ENCODE data around the gene CAPZB. TPM values are rescaled to one million over a fixed set of nuclear protein-coding genes. Genes with fewer than 3 reads are reported as not detected.

Gene CAPZB
- total and polyA plus RNA-seq, 7 experiments from 2014 or later: 216 to 559 (median 327) TPM

DNA sequence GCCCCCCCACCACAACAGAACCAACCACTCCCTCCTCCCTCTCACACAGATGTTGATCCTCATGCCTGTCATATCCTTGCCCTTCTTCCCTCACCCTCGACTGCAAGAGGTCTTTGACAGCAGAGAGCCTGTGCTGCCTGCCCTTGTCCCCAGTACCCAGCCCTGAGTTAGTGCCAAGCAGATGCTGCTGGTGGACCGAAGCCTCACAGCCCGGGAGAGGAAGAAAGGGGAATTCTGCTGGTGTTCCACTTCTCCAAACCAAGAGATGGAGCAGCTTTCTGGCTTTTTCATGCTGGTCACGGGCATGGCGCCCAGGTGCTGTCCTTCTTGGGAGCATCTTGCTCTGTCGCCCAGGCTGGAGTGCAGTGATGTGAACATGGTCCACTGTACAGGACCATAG is 104.1 kb downstream of the CAPZB start:
- ATAC-seq (no peak), DNase-seq (no peak)
- Histone ChIP-seq H3K27ac (ENCODE audit: low read depth, low read length) (no peak overlapping the region), H3K27me3 (ENCODE audit: control insufficient read depth in 2 of 2, insufficient read depth in 2 of 2, low read length in 2 of 2) (no peaks in the 10 kb centered on the region), H3K36me3 (ENCODE audit: control insufficient read depth in 2 of 3, insufficient read depth in 3 of 3, low read length in 3 of 3) (peaks cover 34 to 98% (median 37%) of the 10 kb centered on the region in 3 experiments), H3K4me1 (ENCODE audit: control insufficient read depth in 2 of 2, insufficient read depth in 2 of 2, low read length in 2 of 2) (no peaks in the 10 kb centered on the region), H3K9me3 (ENCODE audit: control insufficient read depth in 2 of 3, low read length in 3 of 3) (no peaks in the 10 kb centered on the region), H3K4me3 (ENCODE audit: low read length) (no peak overlapping the region)
- H3K4me3 Mint-ChIP-seq: no peak overlapping the region
- ChIA-PET POLR2A (no interaction called here), CTCF (no interaction called here)
- peaks cover 7 to 32% (median 22%) of the 10 kb centered on the region in 7 donors for H3K4me1 Mint-ChIP-seq
- peaks cover 10 to 53% (median 35%) of the 10 kb centered on the region in 5 donors for H3K36me3 Mint-ChIP-seq
- H3K27ac Mint-ChIP-seq: no peak overlapping the region
- intact Hi-C loops (cut with micrococcal nuclease): no loop called here
- no peaks in the 10 kb centered on the region for H3K27me3 Mint-ChIP-seq
- H3K9me3 Mint-ChIP-seq: peaks cover 0 to 2% (median 0%) of the 10 kb centered on the region in 11 donors

DNA sequence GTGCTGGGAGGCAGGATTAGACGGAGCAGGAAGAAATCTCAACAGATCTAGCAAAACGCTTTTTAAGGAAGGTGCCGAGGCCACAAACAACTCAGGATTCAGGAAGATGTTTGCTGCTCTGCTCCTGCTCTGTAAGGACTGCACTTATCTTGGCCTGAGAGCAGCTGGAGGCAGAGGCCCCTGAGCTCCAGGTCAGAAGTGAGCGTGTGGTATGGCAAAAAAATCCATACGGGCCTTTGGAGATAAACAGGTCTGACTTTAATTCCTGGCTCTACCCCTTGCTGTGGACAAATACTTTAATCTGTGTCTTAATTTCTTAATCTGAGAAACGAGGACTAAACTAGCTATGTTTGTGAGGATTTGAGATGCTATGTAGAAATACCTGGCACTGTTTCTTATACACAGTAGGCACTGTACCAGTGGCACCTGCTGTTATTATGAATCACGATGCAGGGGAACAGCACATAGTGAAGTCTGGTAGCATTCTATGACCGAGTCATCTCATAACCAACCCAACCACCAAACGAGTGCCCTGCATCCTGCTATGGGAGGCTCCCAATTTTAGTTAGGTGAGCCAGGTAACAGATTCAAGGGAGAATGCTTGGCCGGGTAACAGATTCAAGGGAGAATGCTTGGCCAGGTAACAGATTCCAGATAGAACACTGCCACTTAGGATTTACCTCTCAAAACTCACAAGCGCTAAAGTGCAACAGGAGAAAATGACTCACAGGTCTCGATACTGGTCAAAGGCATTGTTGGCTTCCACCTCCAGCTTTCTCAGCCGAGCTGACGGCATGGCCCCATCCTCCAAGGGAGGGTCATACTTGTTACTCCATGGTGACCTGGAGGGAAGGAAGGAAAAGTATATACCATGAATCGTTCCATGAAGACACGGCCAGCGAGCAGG is 107.3 kb downstream of the CAPZB start:
- Mint-ChIP-seq H3K27me3 (no peaks in the 10 kb centered on the region), H3K36me3 (peaks cover 16 to 37% (median 26%) of the 10 kb centered on the region in 5 donors), H3K4me3 (no peak overlapping the region), H3K27ac (peak overlapping the region in 2 of 9 donors; percentile 38 to 46), H3K9me3 (no peaks in the 10 kb centered on the region), H3K4me1 (peaks cover 7 to 25% (median 18%) of the 10 kb centered on the region in 7 donors)
- Histone ChIP-seq H3K27me3 (ENCODE audit: control insufficient read depth in 2 of 2, insufficient read depth in 2 of 2, low read length in 2 of 2) (no peaks in the 10 kb centered on the region), H3K27ac (ENCODE audit: low read depth, low read length) (no peak overlapping the region), H3K4me3 (ENCODE audit: low read length) (no peak overlapping the region), H3K4me1 (ENCODE audit: control insufficient read depth in 2 of 2, insufficient read depth in 2 of 2, low read length in 2 of 2) (no peaks in the 10 kb centered on the region), H3K36me3 (ENCODE audit: control insufficient read depth in 2 of 3, insufficient read depth in 3 of 3, low read length in 3 of 3) (peaks cover 21 to 98% (median 27%) of the 10 kb centered on the region in 3 experiments), H3K9me3 (ENCODE audit: control insufficient read depth in 2 of 3, low read length in 3 of 3) (no peaks in the 10 kb centered on the region)
- POLR2A ChIA-PET: no interaction called here
- DNase-seq (no peak), ATAC-seq (no peak)
- CTCF ChIA-PET: interaction anchor here (0.6 kb wide), 1 partner anchor 278 kb away, joined by 3 read pairs; no protein-coding TSS in a partner anchor
- intact Hi-C loops (cut with micrococcal nuclease): no loop called here

DNA sequence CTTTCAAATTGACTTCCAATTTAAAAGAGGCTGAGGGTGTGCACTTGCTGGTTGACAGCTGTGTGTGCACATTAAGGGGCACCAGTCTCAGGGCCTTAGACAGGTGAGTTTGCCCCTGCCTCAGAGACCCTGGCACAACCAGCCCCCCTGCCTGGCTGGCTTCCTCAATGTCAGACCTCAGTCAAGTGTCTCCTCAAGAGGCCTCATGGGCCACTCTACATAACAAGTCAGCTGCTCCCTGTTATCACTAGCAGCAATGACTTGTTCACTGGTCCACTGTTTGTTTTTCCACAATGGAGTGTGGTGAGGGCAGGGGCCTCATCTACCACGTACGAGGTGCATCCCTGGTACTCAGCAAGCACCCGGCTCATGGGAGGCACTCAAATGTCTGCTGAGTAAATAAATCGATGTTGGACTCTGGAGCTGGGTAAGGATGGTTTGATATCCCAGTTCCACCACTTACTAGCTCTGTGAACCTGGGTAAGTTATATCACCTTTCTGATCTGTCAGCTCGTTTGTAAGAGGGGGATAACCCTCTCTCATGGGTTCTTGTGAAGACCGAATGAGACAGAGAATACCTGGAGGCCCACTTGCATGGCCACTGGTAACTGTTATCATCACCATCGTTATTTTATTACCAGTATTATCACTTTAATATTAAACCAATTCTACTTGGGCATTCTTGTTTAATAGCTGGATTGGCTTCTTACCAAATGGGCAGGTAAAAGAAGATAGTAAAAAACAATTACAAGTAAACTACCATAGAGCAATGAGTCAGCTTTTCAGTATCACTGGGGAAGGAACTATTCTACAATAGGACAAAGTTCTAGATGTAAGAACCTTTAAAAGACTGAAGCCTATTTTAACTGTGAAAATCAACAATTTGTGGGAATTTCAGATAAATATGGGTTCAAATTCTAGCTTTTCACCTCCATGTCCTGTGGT is 108.6 kb downstream of the CAPZB start:
- no peaks in the 10 kb centered on the region for H3K9me3 Mint-ChIP-seq
- POLR2A ChIA-PET: no interaction called here
- CTCF ChIA-PET: interaction anchor here (0.6 kb wide), 2 partner anchors 280 to 326 kb away, joined by 3 read pairs; no protein-coding TSS in a partner anchor
- peak overlapping the region in 4 of 9 donors; percentile 15 to 65 (median 50) for H3K27ac Mint-ChIP-seq
- no peak overlapping the region for H3K4me3 Mint-ChIP-seq
- Histone ChIP-seq H3K27ac (ENCODE audit: low read depth, low read length) (no peak overlapping the region), H3K4me1 (ENCODE audit: control insufficient read depth in 2 of 2, insufficient read depth in 2 of 2, low read length in 2 of 2) (no peaks in the 10 kb centered on the region), H3K9me3 (ENCODE audit: control insufficient read depth in 2 of 3, low read length in 3 of 3) (no peaks in the 10 kb centered on the region), H3K27me3 (ENCODE audit: control insufficient read depth in 2 of 2, insufficient read depth in 2 of 2, low read length in 2 of 2) (no peaks in the 10 kb centered on the region), H3K4me3 (ENCODE audit: low read length) (no peak overlapping the region), H3K36me3 (ENCODE audit: control insufficient read depth in 2 of 3, insufficient read depth in 3 of 3, low read length in 3 of 3) (peaks cover 15 to 97% (median 22%) of the 10 kb centered on the region in 3 experiments)
- H3K27me3 Mint-ChIP-seq: no peaks in the 10 kb centered on the region
- ATAC-seq: no peak
- H3K36me3 Mint-ChIP-seq: peaks cover 10 to 36% (median 26%) of the 10 kb centered on the region in 5 donors
- no peak for DNase-seq
- intact Hi-C loops (cut with micrococcal nuclease): no loop called here
- peaks cover 7 to 34% (median 26%) of the 10 kb centered on the region in 7 donors for H3K4me1 Mint-ChIP-seq

DNA sequence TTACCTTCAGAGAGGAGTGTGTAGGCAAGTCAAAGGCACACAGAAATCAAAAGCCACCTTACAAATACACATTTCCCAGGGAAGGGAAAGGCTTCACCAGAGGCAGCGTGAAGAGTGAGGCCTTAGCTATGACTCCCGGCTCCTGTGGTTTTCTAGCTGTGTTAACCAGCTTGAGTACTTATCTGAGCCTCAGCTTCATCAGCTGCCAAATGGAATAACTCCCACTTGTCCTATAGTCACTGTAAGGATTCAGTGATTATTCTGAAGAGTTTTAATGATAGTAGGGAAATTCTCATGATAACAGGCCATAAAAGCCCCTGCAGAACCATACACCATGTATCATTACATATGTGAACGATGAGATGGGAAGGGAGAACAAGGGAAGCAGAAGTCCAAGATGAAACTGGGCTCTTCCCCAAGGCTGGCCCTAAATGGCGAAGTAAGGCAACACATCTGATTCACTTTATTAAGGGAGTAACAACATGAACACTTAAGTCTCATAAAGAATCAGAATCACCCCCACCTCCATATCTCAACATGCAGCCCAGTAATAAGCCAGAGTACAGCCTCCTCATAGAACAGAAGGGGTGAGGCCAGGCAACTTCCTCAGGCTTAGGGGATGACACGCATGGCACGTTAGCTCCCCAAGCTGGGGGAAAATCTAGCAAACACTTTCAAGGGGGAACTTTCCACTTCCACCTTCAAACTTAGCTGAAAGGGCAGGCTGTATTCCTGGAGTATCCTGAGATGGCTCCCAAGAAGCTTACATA is 109.5 kb downstream of the CAPZB start:
- Mint-ChIP-seq H3K4me1 (peaks cover 5 to 38% (median 28%) of the 10 kb centered on the region in 7 donors), H3K4me3 (no peak overlapping the region), H3K27me3 (no peaks in the 10 kb centered on the region), H3K27ac (peak overlapping the region in 4 of 9 donors; percentile 32 to 75 (median 36)), H3K36me3 (peaks cover 9 to 35% (median 26%) of the 10 kb centered on the region in 5 donors), H3K9me3 (no peaks in the 10 kb centered on the region)
- ATAC-seq: no peak
- intact Hi-C loops (cut with micrococcal nuclease): no loop called here
- Histone ChIP-seq H3K4me3 (ENCODE audit: low read length) (no peak overlapping the region), H3K36me3 (ENCODE audit: control insufficient read depth in 2 of 3, insufficient read depth in 3 of 3, low read length in 3 of 3) (peaks cover 15 to 97% (median 22%) of the 10 kb centered on the region in 3 experiments), H3K4me1 (ENCODE audit: control insufficient read depth in 2 of 2, insufficient read depth in 2 of 2, low read length in 2 of 2) (no peaks in the 10 kb centered on the region), H3K9me3 (ENCODE audit: control insufficient read depth in 2 of 3, low read length in 3 of 3) (no peaks in the 10 kb centered on the region), H3K27ac (ENCODE audit: low read depth, low read length) (no peak overlapping the region), H3K27me3 (ENCODE audit: control insufficient read depth in 2 of 2, insufficient read depth in 2 of 2, low read length in 2 of 2) (no peaks in the 10 kb centered on the region)
- ChIA-PET CTCF (interaction anchor here (0.8 kb wide), 1 partner anchor 201 kb away, joined by 5 read pairs; no protein-coding TSS in a partner anchor), POLR2A (no interaction called here)
- DNase-seq: no peak

DNA sequence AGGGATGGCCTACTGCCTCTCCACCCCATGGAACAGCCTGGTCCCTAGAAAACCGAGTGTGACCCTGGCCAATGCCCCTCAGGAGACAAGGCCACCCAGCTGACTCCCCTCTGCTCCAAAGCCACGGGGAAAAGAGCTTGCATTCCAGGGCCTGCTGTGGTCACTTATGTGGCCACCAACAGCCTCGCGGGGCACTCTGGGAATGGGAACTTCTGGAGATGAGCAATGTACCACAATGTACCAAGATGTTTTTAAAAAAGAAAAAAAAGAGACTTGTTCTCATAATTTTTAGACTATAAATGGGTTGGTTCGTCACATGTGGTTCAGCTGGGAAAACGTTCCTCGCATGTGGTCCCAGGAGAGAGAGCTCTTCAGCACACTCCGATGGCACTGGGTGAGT is 110.4 kb downstream of the CAPZB start:
- ChIA-PET CTCF (interaction anchor here (0.6 to 0.9 kb wide), 3 partner anchors 34 to 222 kb away, joined by 3 to 5 read pairs (median 4); no protein-coding TSS in a partner anchor), POLR2A (no interaction called here)
- H3K36me3 Mint-ChIP-seq: peaks cover 9 to 32% (median 26%) of the 10 kb centered on the region in 5 donors
- ATAC-seq: no peak
- H3K9me3 Mint-ChIP-seq: no peaks in the 10 kb centered on the region
- no peaks in the 10 kb centered on the region for H3K27me3 Mint-ChIP-seq
- intact Hi-C loops (cut with micrococcal nuclease): no loop called here
- peak overlapping the region in 3 of 9 donors; percentile 21 to 42 (median 40) for H3K27ac Mint-ChIP-seq
- DNase-seq: no peak
- no peaks in the 10 kb centered on the region for H3K27me3 ChIP-seq (ENCODE audit: control insufficient read depth in 2 of 2, insufficient read depth in 2 of 2, low read length in 2 of 2)
- H3K4me3 ChIP-seq (ENCODE audit: low read length): no peak overlapping the region
- H3K9me3 ChIP-seq (ENCODE audit: control insufficient read depth in 2 of 3, low read length in 3 of 3): no peaks in the 10 kb centered on the region
- H3K36me3 ChIP-seq (ENCODE audit: control insufficient read depth in 2 of 3, insufficient read depth in 3 of 3, low read length in 3 of 3): peaks cover 15 to 88% (median 22%) of the 10 kb centered on the region in 3 experiments
- no peaks in the 10 kb centered on the region for H3K4me1 ChIP-seq (ENCODE audit: control insufficient read depth in 2 of 2, insufficient read depth in 2 of 2, low read length in 2 of 2)
- H3K4me3 Mint-ChIP-seq: no peak overlapping the region
- H3K27ac ChIP-seq (ENCODE audit: low read depth, low read length): no peak overlapping the region
- peaks cover 5 to 47% (median 37%) of the 10 kb centered on the region in 7 donors for H3K4me1 Mint-ChIP-seq

All from naive thymus-derived CD4-positive, alpha-beta T cell (primary cell).